ENCODE measurements around the gene SLC6A18.
"Not testable (repeated sequence)": the region's sequence is repeated elsewhere in the genome, so short reads cannot be mapped to it uniquely, and the experiment has no call there.

SLC6A18 gene

DNA sequence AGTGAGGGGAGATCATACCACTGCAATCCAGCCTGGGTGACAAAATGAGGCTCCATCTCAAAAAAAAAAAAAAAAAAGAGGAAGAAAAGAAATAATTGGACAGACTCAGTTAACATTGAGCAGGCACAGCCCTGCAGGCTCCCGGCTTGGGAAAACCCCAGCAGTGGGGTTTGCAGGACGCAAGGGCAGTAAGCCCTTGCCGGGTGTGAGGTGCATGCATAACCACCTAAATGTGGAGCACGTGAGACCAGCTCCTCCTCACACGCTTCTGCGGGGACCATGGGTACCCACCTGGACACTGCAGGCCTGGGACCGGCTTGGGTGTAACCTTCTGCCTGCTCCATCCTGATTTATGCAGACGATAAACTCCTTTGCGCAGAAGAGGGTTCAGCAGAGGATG lies 4.8 kb upstream of the SLC6A18 start:
- Histone ChIP-seq H3K9me3 (ENCODE audit: low read length) (no peaks in the 10 kb centered on the region), H3K27me3 (ENCODE audit: control insufficient read depth in 1 of 2, insufficient read depth in 2 of 2, low read length in 2 of 2) (no peaks in the 10 kb centered on the region), H3K9ac (ENCODE audit: low read length) (no peak overlapping the region), H3K27ac (ENCODE audit: low read depth, low read length) (no peak overlapping the region), H3K4me3 (ENCODE audit: low read depth in 1 of 2, low read length in 2 of 2) (no peak overlapping the region), H3K4me1 (ENCODE audit: insufficient read depth, low read length) (no peaks in the 10 kb centered on the region), H3K36me3 (ENCODE audit: insufficient read depth, low read length) (no peaks in the 10 kb centered on the region)

DNA sequence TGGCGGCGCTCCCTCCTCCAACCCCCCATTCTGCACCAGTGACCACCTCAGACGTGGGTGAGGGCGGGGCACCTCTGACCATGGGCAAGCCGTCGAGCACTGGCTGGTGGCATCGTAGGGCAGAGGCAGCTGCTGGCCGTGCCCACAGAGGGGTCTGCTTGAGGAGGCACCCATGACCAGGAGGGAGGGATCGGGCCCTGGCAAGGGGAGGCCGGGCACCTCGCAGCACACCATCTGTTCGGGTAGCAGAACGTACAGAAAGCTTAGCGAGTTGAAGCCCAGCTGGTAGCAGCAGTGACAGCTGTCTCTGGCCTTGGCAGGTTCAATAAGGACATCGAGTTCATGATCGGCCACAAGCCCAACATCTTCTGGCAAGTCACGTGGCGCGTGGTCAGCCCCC lies 4.3 kb upstream of the SLC6A18 start:
- H3K4me3 ChIP-seq (ENCODE audit: low read depth in 1 of 2, low read length in 2 of 2): no peak overlapping the region
- H3K4me1 ChIP-seq (ENCODE audit: insufficient read depth, low read length): no peaks in the 10 kb centered on the region
- H3K36me3 ChIP-seq (ENCODE audit: insufficient read depth, low read length): no peaks in the 10 kb centered on the region

DNA sequence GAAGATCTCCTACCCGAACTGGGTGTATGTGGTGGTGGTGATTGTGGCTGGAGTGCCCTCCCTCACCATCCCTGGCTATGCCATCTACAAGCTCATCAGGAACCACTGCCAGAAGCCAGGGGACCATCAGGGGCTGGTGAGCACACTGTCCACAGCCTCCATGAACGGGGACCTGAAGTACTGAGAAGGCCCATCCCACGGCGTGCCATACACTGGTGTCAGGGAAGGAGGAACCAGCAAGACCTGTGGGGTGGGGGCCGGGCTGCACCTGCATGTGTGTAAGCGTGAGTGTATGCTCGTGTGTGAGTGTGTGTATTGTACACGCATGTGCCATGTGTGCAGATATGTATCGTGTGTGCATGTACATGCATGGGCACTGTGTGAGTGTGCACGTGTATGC lies 3.5 kb upstream of the SLC6A18 start:
- no peaks in the 10 kb centered on the region for H3K4me1 ChIP-seq (ENCODE audit: insufficient read depth, low read length)
- H3K27ac ChIP-seq (ENCODE audit: low read depth, low read length): no peak overlapping the region
- no peak overlapping the region for H3K4me3 ChIP-seq (ENCODE audit: low read depth in 1 of 2, low read length in 2 of 2)
- H3K36me3 ChIP-seq (ENCODE audit: insufficient read depth, low read length): no peaks in the 10 kb centered on the region
- peaks cover 0 to 4% of the 10 kb centered on the region in 2 donors for H3K27me3 ChIP-seq (ENCODE audit: control insufficient read depth in 1 of 2, insufficient read depth in 2 of 2, low read length in 2 of 2)
- no peak overlapping the region for H3K9ac ChIP-seq (ENCODE audit: low read length)
- H3K9me3 ChIP-seq (ENCODE audit: low read length): no peaks in the 10 kb centered on the region

More for the DNA sequence above, 4.3 kb upstream of the SLC6A18 start:
- Histone ChIP-seq H3K9me3 (ENCODE audit: low read length) (no peaks in the 10 kb centered on the region), H3K27me3 (ENCODE audit: control insufficient read depth in 1 of 2, insufficient read depth in 2 of 2, low read length in 2 of 2) (no peaks in the 10 kb centered on the region), H3K9ac (ENCODE audit: low read length) (no peak overlapping the region), H3K27ac (ENCODE audit: low read depth, low read length) (no peak overlapping the region)

DNA sequence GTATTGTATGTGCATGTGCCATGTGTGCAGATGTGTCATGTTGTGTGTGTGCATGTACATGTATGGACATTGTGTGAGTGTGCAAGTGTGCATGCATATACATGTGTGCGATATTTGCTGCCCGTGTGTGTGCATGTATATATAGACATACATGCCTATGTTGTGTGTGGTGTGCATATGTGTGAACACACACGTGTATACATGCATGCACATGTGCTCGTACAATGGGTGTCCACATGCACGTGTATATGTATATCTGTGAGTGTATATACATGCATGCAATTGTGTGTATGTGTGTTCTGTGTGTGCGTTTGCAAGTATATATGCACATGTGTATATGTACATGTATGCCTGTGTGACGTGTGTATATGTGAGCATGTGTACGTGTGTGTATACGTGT lies 3.0 kb upstream of the SLC6A18 start:
- Histone ChIP-seq H3K9me3 (ENCODE audit: low read length) (no peaks in the 10 kb centered on the region), H3K27me3 (ENCODE audit: control insufficient read depth in 1 of 2, insufficient read depth in 2 of 2, low read length in 2 of 2) (peaks cover 0 to 4% of the 10 kb centered on the region in 2 donors)

DNA sequence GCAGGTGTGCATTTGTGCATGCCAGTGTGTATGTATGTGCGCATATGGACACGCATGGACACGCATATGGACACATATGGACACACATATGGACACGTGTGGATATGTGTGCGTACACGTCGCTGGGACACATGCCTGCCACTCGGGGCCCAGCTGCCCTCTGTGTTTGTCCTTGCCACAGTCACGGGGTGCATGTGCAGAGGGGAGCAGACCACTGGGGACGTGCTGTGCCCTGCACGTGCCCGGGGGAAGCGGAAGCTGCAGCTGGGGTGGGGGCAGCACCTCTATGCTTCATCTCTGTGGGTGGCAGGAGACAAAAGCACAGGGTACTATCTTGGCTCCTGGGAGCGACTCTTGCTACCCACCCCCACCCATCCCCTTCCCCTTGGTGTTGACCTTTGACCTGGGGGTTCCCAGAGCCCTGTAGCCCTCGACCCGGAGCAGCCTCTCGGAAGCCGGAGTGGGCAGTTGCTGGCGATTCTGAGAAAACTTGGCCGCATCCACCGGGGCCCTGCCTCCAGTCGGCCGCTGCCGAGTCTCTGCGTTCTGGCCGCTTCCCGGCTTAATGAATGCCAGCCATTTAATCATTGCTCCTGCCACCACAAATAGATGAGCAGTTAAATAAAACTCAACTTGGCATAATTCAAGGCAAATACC lies 2.4 kb upstream of the SLC6A18 start:
- H3K4me1 ChIP-seq (ENCODE audit: insufficient read depth, low read length): no peaks in the 10 kb centered on the region
- H3K9ac ChIP-seq (ENCODE audit: low read length): no peak overlapping the region
- no peaks in the 10 kb centered on the region for H3K36me3 ChIP-seq (ENCODE audit: insufficient read depth, low read length)
- no peaks in the 10 kb centered on the region for H3K9me3 ChIP-seq (ENCODE audit: low read length)
- peaks cover 0 to 4% of the 10 kb centered on the region in 2 donors for H3K27me3 ChIP-seq (ENCODE audit: control insufficient read depth in 1 of 2, insufficient read depth in 2 of 2, low read length in 2 of 2)
- no peak overlapping the region for H3K4me3 ChIP-seq (ENCODE audit: low read depth in 1 of 2, low read length in 2 of 2)
- no peak overlapping the region for H3K27ac ChIP-seq (ENCODE audit: low read depth, low read length)

More for the DNA sequence above, 3.0 kb upstream of the SLC6A18 start:
- Histone ChIP-seq H3K9ac (ENCODE audit: low read length) (no peak overlapping the region), H3K4me3 (ENCODE audit: low read depth in 1 of 2, low read length in 2 of 2) (no peak overlapping the region), H3K36me3 (ENCODE audit: insufficient read depth, low read length) (no peaks in the 10 kb centered on the region), H3K4me1 (ENCODE audit: insufficient read depth, low read length) (no peaks in the 10 kb centered on the region), H3K27ac (ENCODE audit: low read depth, low read length) (no peak overlapping the region)

DNA sequence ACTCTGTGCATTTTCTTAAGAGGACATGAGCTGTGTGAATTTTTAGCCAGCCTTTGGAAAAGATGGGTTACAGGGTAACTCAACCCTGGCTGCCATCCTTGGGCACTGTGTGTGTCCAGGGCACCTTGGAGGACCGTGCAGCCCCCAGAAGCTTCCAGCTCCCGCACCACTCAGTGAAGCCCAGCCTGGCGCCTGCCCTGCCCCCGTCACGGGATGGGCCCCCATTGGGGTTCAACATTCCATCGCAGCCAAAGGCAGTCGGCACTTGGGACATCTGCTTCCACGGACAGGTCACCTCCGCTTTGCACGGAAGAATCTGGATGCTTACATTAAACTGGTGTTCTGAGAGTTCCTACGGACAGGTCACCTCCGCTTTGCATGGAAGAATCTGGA lies 1.9 kb upstream of the SLC6A18 start:
- Histone ChIP-seq H3K4me1 (ENCODE audit: insufficient read depth, low read length) (no peaks in the 10 kb centered on the region), H3K4me3 (ENCODE audit: low read depth in 1 of 2, low read length in 2 of 2) (no peak overlapping the region), H3K36me3 (ENCODE audit: insufficient read depth, low read length) (no peaks in the 10 kb centered on the region), H3K9ac (ENCODE audit: low read length) (no peak overlapping the region), H3K27me3 (ENCODE audit: control insufficient read depth in 1 of 2, insufficient read depth in 2 of 2, low read length in 2 of 2) (peaks cover 0 to 4% of the 10 kb centered on the region in 2 donors), H3K27ac (ENCODE audit: low read depth, low read length) (no peak overlapping the region), H3K9me3 (ENCODE audit: low read length) (no peaks in the 10 kb centered on the region)

DNA sequence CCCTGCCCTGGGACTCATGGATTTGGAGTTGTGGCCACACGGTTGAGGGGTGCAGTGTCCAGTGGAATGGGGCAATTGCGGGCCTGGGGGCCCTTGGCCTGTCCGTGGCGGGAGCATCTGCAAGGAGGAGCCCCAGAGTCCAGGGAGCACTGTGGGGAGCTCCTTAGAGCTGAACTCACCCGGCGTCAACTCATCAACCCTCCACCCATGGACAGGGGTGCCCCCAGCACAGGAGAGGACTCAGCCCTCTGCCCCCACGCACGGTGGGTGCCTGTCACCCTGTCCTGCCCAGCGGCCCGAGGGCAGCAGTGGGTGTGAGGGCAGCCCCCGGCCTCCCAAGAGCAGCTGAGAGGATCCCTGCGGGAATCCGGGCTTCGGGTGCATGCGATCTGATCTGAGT lies 550 bp upstream of the SLC6A18 start:
- Histone ChIP-seq H3K36me3 (ENCODE audit: insufficient read depth, low read length) (no peaks in the 10 kb centered on the region), H3K27ac (ENCODE audit: low read depth, low read length) (no peak overlapping the region), H3K27me3 (ENCODE audit: control insufficient read depth in 1 of 2, insufficient read depth in 2 of 2, low read length in 2 of 2) (peaks cover 0 to 15% of the 10 kb centered on the region in 2 donors), H3K4me1 (ENCODE audit: insufficient read depth, low read length) (no peaks in the 10 kb centered on the region), H3K4me3 (ENCODE audit: low read depth in 1 of 2, low read length in 2 of 2) (no peak overlapping the region), H3K9me3 (ENCODE audit: low read length) (no peaks in the 10 kb centered on the region), H3K9ac (ENCODE audit: low read length) (no peak overlapping the region)

DNA sequence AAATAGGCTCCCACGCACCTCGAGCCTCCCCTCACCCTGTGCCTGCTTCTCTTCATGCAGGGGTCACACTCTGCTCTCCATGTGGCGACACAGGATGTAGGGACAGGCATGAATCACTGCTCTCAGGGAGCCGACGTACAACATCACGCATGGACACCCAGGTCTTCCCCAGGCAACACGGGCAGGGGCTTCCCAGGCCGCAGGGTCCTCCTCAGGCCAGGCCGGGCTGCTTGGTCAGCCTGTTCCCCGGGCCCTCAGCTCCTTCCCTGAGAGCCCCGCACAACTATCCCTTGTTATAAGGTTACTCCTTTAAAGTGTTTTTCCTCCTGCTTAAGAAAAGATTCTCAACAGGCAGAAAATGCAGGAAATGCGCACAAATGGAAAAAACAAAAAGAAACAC lies 1.1 kb downstream of the SLC6A18 start:
- Histone ChIP-seq H3K9ac (ENCODE audit: low read length) (no peak overlapping the region), H3K27ac (ENCODE audit: low read depth, low read length) (no peak overlapping the region), H3K36me3 (ENCODE audit: insufficient read depth, low read length) (no peaks in the 10 kb centered on the region), H3K9me3 (ENCODE audit: low read length) (no peaks in the 10 kb centered on the region), H3K4me1 (ENCODE audit: insufficient read depth, low read length) (no peaks in the 10 kb centered on the region), H3K27me3 (ENCODE audit: control insufficient read depth in 1 of 2, insufficient read depth in 2 of 2, low read length in 2 of 2) (peaks cover 0 to 25% of the 10 kb centered on the region in 2 donors), H3K4me3 (ENCODE audit: low read depth in 1 of 2, low read length in 2 of 2) (no peak overlapping the region)

DNA sequence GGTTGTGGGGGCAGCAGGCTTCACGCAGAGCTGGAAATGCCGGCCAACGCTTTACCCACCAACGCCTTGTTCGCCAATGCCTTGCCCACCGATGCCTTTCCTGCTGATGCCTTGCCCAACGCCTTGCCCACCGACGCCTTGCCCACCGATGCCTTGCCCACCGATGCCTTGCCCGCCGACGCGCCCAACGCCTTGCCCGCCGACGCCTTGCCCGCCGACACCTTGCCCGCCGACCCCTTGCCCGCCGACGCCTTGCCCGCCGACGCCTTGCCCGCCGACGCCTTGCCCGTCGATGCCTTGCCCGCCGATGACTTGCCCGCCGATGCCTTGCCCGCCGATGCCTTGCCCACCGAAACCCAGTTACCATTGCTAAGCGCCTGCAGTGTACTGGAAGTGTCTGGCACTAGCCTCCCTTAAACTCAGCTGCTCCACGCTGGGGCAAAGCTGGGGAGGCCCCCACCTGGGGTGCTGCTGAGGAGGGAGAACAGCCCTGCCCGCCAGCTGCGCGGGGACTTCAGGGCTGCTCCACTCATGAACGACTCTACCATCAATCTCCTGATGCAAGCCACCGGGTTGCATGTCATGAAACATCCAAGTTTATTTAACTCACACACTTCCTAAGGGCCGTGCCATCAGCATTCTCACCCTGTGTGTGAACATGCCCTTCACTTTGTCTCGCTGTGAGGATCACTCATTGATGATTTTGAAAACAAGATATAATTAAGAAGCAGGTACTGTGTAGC lies 1.8 kb downstream of the SLC6A18 start:
- H3K27me3 ChIP-seq (ENCODE audit: control insufficient read depth in 1 of 2, insufficient read depth in 2 of 2, low read length in 2 of 2): peaks cover 0 to 28% of the 10 kb centered on the region in 2 donors
- no peak overlapping the region for H3K4me3 ChIP-seq (ENCODE audit: low read depth in 1 of 2, low read length in 2 of 2)
- H3K27ac ChIP-seq (ENCODE audit: low read depth, low read length): no peak overlapping the region
- no peak overlapping the region for H3K9ac ChIP-seq (ENCODE audit: low read length)
- H3K4me1 ChIP-seq (ENCODE audit: insufficient read depth, low read length): no peaks in the 10 kb centered on the region
- H3K36me3 ChIP-seq (ENCODE audit: insufficient read depth, low read length): no peaks in the 10 kb centered on the region
- no peaks in the 10 kb centered on the region for H3K9me3 ChIP-seq (ENCODE audit: low read length)

DNA sequence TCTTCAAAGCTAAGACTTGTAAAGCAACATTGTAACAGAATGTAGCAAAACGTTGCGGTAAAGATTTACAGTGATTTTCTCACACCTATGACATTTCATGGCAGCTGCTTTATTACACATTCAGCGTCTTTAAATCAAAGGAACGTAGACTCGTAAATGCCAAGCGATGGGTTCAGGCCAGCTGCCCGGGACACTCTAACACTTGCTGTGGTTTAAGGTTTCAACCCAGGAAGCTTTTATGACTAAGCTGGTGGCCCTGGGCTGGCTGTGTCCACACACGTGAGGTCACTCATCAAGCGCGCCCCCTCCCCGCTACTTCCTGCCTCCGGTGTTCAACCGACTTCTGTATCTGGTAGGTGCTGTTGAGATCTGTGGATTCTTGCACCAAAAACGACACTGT lies 2.5 kb downstream of the SLC6A18 start:
- Histone ChIP-seq H3K4me3 (ENCODE audit: low read depth in 1 of 2, low read length in 2 of 2) (no peak overlapping the region), H3K36me3 (ENCODE audit: insufficient read depth, low read length) (no peaks in the 10 kb centered on the region), H3K27ac (ENCODE audit: low read depth, low read length) (no peak overlapping the region), H3K9me3 (ENCODE audit: low read length) (no peaks in the 10 kb centered on the region), H3K4me1 (ENCODE audit: insufficient read depth, low read length) (no peaks in the 10 kb centered on the region), H3K27me3 (ENCODE audit: control insufficient read depth in 1 of 2, insufficient read depth in 2 of 2, low read length in 2 of 2) (peaks cover 0 to 28% of the 10 kb centered on the region in 2 donors), H3K9ac (ENCODE audit: low read length) (no peak overlapping the region)

DNA sequence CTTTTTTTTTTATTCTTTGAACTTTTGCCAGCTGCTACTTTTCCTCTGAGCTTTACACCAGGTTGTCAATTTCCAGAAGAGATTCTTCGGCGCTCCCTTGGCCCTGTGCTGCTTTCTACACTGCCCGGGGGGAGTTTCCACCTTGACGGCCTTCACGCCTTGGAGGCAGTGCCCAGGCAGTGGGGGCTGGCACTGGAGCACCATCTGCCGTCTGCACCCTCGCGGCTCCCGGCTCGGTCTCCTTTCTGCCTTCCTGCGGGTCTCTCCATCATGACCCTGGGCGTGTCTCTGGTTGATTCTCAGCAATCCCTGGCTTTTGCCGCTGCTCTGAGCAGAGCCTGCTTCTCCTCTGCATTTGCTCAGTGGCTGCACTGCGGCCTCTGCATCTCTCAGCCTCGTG lies 2.9 kb downstream of the SLC6A18 start:
- Histone ChIP-seq H3K4me3 (ENCODE audit: low read depth in 1 of 2, low read length in 2 of 2) (no peak overlapping the region), H3K4me1 (ENCODE audit: insufficient read depth, low read length) (no peaks in the 10 kb centered on the region), H3K27me3 (ENCODE audit: control insufficient read depth in 1 of 2, insufficient read depth in 2 of 2, low read length in 2 of 2) (peaks cover 0 to 28% of the 10 kb centered on the region in 2 donors), H3K9me3 (ENCODE audit: low read length) (no peaks in the 10 kb centered on the region), H3K36me3 (ENCODE audit: insufficient read depth, low read length) (no peaks in the 10 kb centered on the region), H3K9ac (ENCODE audit: low read length) (no peak overlapping the region), H3K27ac (ENCODE audit: low read depth, low read length) (no peak overlapping the region)

DNA sequence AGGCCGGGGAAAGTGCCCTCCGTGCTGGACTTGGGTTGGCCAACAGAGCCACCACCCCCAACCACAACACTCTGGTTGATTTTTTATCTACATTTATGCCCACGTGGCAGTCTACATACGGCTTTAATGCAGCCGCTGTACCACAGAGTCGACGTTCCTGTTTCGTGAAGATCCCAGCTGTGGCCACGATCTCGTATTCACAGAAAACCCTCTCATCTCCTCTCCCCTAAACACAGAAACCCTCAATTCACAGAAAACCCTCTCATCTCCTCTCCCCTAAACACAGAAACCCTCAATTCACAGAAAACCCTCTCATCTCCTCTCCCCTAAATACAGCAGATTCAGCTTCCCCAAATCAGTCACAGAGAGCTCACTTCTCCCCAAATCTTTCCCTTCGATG lies 3.8 kb downstream of the SLC6A18 start:
- H3K27ac ChIP-seq (ENCODE audit: low read depth, low read length); H3K36me3 ChIP-seq (ENCODE audit: insufficient read depth, low read length); H3K9me3 ChIP-seq (ENCODE audit: low read length); H3K4me1 ChIP-seq (ENCODE audit: insufficient read depth, low read length); H3K4me3 ChIP-seq (ENCODE audit: low read depth in 1 of 2, low read length in 2 of 2); H3K9ac ChIP-seq (ENCODE audit: low read length): not testable (repeated sequence)
- H3K27me3 ChIP-seq (ENCODE audit: control insufficient read depth in 1 of 2, insufficient read depth in 2 of 2, low read length in 2 of 2): peaks cover 0 to 28% of the 10 kb centered on the region in 2 donors
